Testis (tissue), 2 donors: ENCODE results near the gene VWA7.

Source experiments
- CTCF ChIP-seq, 3 experiments: fragments of 450-650 bp in 2 of 3; fragments of 200-600 bp in 1 of 3; sonication (generic) in 1 of 3; IDR thresholded peaks; one replicate each; pipeline ENCODE4 v1.5.1; 2016 to 2019; ENCODE audit warnings: antibody characterized with exemption in 3 of 3, mild to moderate bottlenecking in 2 of 3, moderate library complexity in 1 of 3
- POLR2A ChIP-seq: fragments of 450-650 bp; IDR thresholded peaks from one replicate; pipeline ENCODE4 v1.6.1; 2017; ENCODE audit warnings: antibody characterized with exemption, mild to moderate bottlenecking, moderate library complexity

GRCh38 chr6:31797588-31797987 lies 20.5 kb upstream of the VWA7 start:
- TF ChIP-seq CTCF (IDR thresholded peaks at IDR 0.05): no peak
- TF ChIP-seq POLR2A: no peak
